Panc1 (cell line): Measurements from ENCODE around the gene MAMDC2. TPM values are rescaled to one million over a fixed set of nuclear protein-coding genes. Genes with fewer than 3 reads are reported as not detected.

Experiments
- ATAC-seq: fragments of 200-7000 bp; cut with Tn5 transposase; 2 replicates; pipeline ENCODE4 v1.9.1; 2020; ENCODE audit warnings: mild to moderate bottlenecking, moderate library complexity
- BruUV-seq: library from RNA; stranded (reverse); fragments of 400-500 nt; replicated peaks from 2 replicates; lab custom pipeline; 2021; lab: Mats Ljungman, UMichigan
- CTCF ChIA-PET: fragments of 300-600 bp; sonication (Branson Sonifier 250); formaldehyde crosslinking; loops from one replicate; lab custom pipeline; 2022; ENCODE audit warnings: antibody characterized with exemption; lab: Charles Lee
- POLR2A ChIA-PET: fragments of 300-600 bp; sonication (Branson Sonifier 250); formaldehyde crosslinking; loops from one replicate; lab custom pipeline; 2022; ENCODE audit warnings: antibody characterized with exemption; lab: Charles Lee
- DNase-seq: peaks from one replicate; pipeline ENCODE4 v3.0.0-alpha.2; 2010; ENCODE audit warnings: low read depth, low spot score
- H3K27ac ChIP-seq: 2 replicates; pipeline ENCODE4 v1.5.1; 2011; ENCODE audit warnings: mild to moderate bottlenecking, low read length, inconsistent platforms
- H3K27me3 ChIP-seq: fragments of 200-500 bp; sonication (Bioruptor generic); 2 replicates; pipeline ENCODE4 v1.6.0; 2014; ENCODE audit warnings: low read length, inconsistent platforms; ENCODE audit not compliant: control insufficient read depth, insufficient read depth
- H3K36me3 ChIP-seq: fragments of 200-500 bp; sonication (Bioruptor generic); 2 replicates; pipeline ENCODE4 v1.5.1; 2014; ENCODE audit warnings: inconsistent platforms, mild to moderate bottlenecking, low read length, moderate library complexity; ENCODE audit not compliant: control insufficient read depth, insufficient read depth
- H3K4me1 ChIP-seq: 2 replicates; pipeline ENCODE4 v1.5.1; 2011; ENCODE audit warnings: inconsistent platforms, mild to moderate bottlenecking, low read length, moderate library complexity; ENCODE audit not compliant: control insufficient read depth, insufficient read depth
- H3K4me3 ChIP-seq, 2 experiments: 2 replicates each; pipeline ENCODE4 v1.5.1; 2011 to 2012; ENCODE audit warnings: low read depth in 2 of 2, low read length in 2 of 2, mild to moderate bottlenecking in 2 of 2, inconsistent platforms in 1 of 2, moderate library complexity in 1 of 2
- H3K9me3 ChIP-seq: fragments of 200-500 bp; sonication (Bioruptor generic); 2 replicates; pipeline ENCODE4 v1.5.1; 2014; ENCODE audit warnings: low read depth, mild to moderate bottlenecking, inconsistent platforms, low read length, moderate library complexity; ENCODE audit not compliant: control insufficient read depth, insufficient read depth
- POLR2AphosphoS5 ChIP-seq: IDR thresholded peaks from 2 replicates; pipeline ENCODE4 v1.6.1; 2012; ENCODE audit warnings: mild to moderate bottlenecking, low read depth, low read length, moderate library complexity
- SIN3A ChIP-seq: IDR thresholded peaks from 2 replicates; pipeline ENCODE4 v1.6.1; 2012; ENCODE audit warnings: low read depth, mild to moderate bottlenecking, low read length, moderate library complexity, borderline replicate concordance; ENCODE audit not compliant: insufficient read depth
- TCF7L2 ChIP-seq: IDR thresholded peaks from 2 replicates; pipeline ENCODE4 v1.6.1; 2011; ENCODE audit warnings: mild to moderate bottlenecking, low read depth, low read length, inconsistent platforms
- in situ Hi-C: cut with HindIII; loops from 2 replicates; pipeline ENCODE4 v1.10.0; 2016; ENCODE audit warnings: low sequenced_read_pairs, low pct_unique_long_range_greater_than_20kb
- intact Hi-C: fragments of 100-400 bp; cut with micrococcal nuclease; formaldehyde crosslinking; loops from one replicate; pipeline ENCODE4 v1.10.0; 2022; ENCODE audit not compliant: unreplicated experiment
- total RNA-seq: library from RNA; stranded (reverse); gene quantifications from one replicate; pipeline ENCODE4 v1.2.1, GENCODE V29; 2021; ENCODE audit not compliant: unreplicated experiment
- TF ChIP-seq, protein P1 (sequence below), 2 experiments: IDR thresholded peaks; 2 replicates each; pipeline ENCODE4 v1.6.1; 2011 to 2012; ENCODE audit warnings: low read depth in 2 of 2, control low read depth in 1 of 2, low read length in 1 of 2, mild to moderate bottlenecking in 1 of 2, moderate library complexity in 1 of 2; ENCODE audit not compliant: insufficient read depth in 1 of 2
- TF ChIP-seq, protein P2 (sequence below): fragments of 450-650 bp; IDR thresholded peaks from 2 replicates; pipeline ENCODE4 v1.5.1; 2017; ENCODE audit warnings: mild to moderate bottlenecking

MAMDC2 gene
- total RNA-seq, 1 experiment from 2014 or later = 1.5 TPM

GRCh38 chr9:70069704-70070103 is 26.1 kb downstream of the MAMDC2 start:
- no peaks in the 10 kb centered on the region for H3K36me3 ChIP-seq
- no peaks in the 10 kb centered on the region for H3K9me3 ChIP-seq
- POLR2A ChIA-PET = no interaction called here
- in situ Hi-C loops (no loop called here), intact Hi-C loops (no loop called here)
- no peak overlapping the region for H3K27ac ChIP-seq
- TF ChIP-seq, protein P1, sequence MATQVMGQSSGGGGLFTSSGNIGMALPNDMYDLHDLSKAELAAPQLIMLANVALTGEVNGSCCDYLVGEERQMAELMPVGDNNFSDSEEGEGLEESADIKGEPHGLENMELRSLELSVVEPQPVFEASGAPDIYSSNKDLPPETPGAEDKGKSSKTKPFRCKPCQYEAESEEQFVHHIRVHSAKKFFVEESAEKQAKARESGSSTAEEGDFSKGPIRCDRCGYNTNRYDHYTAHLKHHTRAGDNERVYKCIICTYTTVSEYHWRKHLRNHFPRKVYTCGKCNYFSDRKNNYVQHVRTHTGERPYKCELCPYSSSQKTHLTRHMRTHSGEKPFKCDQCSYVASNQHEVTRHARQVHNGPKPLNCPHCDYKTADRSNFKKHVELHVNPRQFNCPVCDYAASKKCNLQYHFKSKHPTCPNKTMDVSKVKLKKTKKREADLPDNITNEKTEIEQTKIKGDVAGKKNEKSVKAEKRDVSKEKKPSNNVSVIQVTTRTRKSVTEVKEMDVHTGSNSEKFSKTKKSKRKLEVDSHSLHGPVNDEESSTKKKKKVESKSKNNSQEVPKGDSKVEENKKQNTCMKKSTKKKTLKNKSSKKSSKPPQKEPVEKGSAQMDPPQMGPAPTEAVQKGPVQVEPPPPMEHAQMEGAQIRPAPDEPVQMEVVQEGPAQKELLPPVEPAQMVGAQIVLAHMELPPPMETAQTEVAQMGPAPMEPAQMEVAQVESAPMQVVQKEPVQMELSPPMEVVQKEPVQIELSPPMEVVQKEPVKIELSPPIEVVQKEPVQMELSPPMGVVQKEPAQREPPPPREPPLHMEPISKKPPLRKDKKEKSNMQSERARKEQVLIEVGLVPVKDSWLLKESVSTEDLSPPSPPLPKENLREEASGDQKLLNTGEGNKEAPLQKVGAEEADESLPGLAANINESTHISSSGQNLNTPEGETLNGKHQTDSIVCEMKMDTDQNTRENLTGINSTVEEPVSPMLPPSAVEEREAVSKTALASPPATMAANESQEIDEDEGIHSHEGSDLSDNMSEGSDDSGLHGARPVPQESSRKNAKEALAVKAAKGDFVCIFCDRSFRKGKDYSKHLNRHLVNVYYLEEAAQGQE (IDR thresholded peaks at IDR 0.05; ENCODE audit: insufficient read depth in 1 of 2, low read depth in 2 of 2, low read length in 1 of 2) = no peak
- TF ChIP-seq, protein P2, sequence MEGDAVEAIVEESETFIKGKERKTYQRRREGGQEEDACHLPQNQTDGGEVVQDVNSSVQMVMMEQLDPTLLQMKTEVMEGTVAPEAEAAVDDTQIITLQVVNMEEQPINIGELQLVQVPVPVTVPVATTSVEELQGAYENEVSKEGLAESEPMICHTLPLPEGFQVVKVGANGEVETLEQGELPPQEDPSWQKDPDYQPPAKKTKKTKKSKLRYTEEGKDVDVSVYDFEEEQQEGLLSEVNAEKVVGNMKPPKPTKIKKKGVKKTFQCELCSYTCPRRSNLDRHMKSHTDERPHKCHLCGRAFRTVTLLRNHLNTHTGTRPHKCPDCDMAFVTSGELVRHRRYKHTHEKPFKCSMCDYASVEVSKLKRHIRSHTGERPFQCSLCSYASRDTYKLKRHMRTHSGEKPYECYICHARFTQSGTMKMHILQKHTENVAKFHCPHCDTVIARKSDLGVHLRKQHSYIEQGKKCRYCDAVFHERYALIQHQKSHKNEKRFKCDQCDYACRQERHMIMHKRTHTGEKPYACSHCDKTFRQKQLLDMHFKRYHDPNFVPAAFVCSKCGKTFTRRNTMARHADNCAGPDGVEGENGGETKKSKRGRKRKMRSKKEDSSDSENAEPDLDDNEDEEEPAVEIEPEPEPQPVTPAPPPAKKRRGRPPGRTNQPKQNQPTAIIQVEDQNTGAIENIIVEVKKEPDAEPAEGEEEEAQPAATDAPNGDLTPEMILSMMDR = no peak
- no peak for TF ChIP-seq POLR2AphosphoS5
- no peak for TF ChIP-seq TCF7L2
- BruUV-seq = no TSS peak
- no peaks in the 10 kb centered on the region for H3K27me3 ChIP-seq
- ATAC-seq (no peak), DNase-seq (no peak)
- H3K4me3 ChIP-seq = no peak overlapping the region
- CTCF ChIA-PET = no interaction called here
- no peaks in the 10 kb centered on the region for H3K4me1 ChIP-seq

- ATAC-seq (no peak), DNase-seq (no peak)
- in situ Hi-C loops = no loop called here
- BruUV-seq = no TSS peak
- Histone ChIP-seq H3K27me3 (no peaks in the 10 kb centered on the region), H3K9me3 (no peaks in the 10 kb centered on the region), H3K27ac (no peak overlapping the region), H3K36me3 (no peaks in the 10 kb centered on the region), H3K4me1 (no peaks in the 10 kb centered on the region), H3K4me3 (no peak overlapping the region)
- ChIA-PET POLR2A (no interaction called here), CTCF (no interaction called here)
- TF ChIP-seq SIN3A (no peak), TCF7L2 (no peak), POLR2AphosphoS5 (no peak)
- TF ChIP-seq, protein P1 (IDR thresholded peaks at IDR 0.05; ENCODE audit: insufficient read depth in 1 of 2, low read depth in 2 of 2, low read length in 1 of 2) = no peak
- TF ChIP-seq, protein P2 = no peak
- intact Hi-C loops = no loop called here
Observed at GRCh38 chr9:70073193-70073592, 29.5 kb downstream of the MAMDC2 start.
